DOHH2 (cell line): ENCODE results near the gene IGF2BP1.

Experiments
- H3F3A ChIP-seq: fragments of 200-600 bp; sonication (generic), shearing (Covaris generic); 2 replicates; pipeline ENCODE4 v1.6.0; 2016; ENCODE audit warnings: antibody characterized with exemption, mild to moderate bottlenecking; ENCODE audit not compliant: control insufficient read depth, insufficient read depth
- H3K27ac ChIP-seq: fragments of 200-600 bp; sonication (generic); 2 replicates; pipeline ENCODE4 v1.5.1; 2014; ENCODE audit warnings: low read depth, mild to moderate bottlenecking, low read length, moderate library complexity
- H3K27me3 ChIP-seq: fragments of 200-600 bp; sonication (generic); 2 replicates; pipeline ENCODE4 v1.6.1; 2014; ENCODE audit warnings: mild to moderate bottlenecking, low read length, mixed read lengths; ENCODE audit not compliant: control insufficient read depth
- H3K36me3 ChIP-seq: fragments of 200-600 bp; sonication (generic); 2 replicates; pipeline ENCODE4 v1.6.1; 2014; ENCODE audit warnings: mild to moderate bottlenecking, low read length, moderate library complexity, mixed read lengths; ENCODE audit not compliant: control insufficient read depth
- H3K4me1 ChIP-seq: fragments of 200-600 bp; sonication (generic); 2 replicates; pipeline ENCODE4 v1.6.1; 2014; ENCODE audit warnings: mild to moderate bottlenecking, low read length, mixed read lengths; ENCODE audit not compliant: control insufficient read depth
- H3K4me2 ChIP-seq: fragments of 200-600 bp; sonication (generic); 2 replicates; pipeline ENCODE4 v1.6.0; 2014; ENCODE audit warnings: mild to moderate bottlenecking, low read length, moderate library complexity
- H3K4me3 ChIP-seq: fragments of 200-600 bp; sonication (generic); 2 replicates; pipeline ENCODE4 v1.5.1; 2014; ENCODE audit warnings: mild to moderate bottlenecking, low read length, mixed read lengths
- H3K79me2 ChIP-seq: fragments of 200-600 bp; sonication (generic); 2 replicates; pipeline ENCODE4 v1.6.1; 2014; ENCODE audit warnings: mild to moderate bottlenecking, low read length, mixed read lengths; ENCODE audit not compliant: control insufficient read depth
- H3K9me2 ChIP-seq: fragments of 200-600 bp; sonication (generic); replicated peaks from 2 replicates; pipeline ENCODE4 v1.6.1; 2014; ENCODE audit warnings: mild to moderate bottlenecking, low read length, mixed read lengths; ENCODE audit not compliant: control insufficient read depth
- H3K9me3 ChIP-seq: fragments of 200-600 bp; sonication (generic); 2 replicates; pipeline ENCODE4 v1.6.1; 2014; ENCODE audit warnings: antibody characterized with exemption, low read length, mixed read lengths; ENCODE audit not compliant: control insufficient read depth, insufficient read depth
- H4K20me1 ChIP-seq: fragments of 200-600 bp; sonication (generic); 2 replicates; pipeline ENCODE4 v1.6.0; 2014; ENCODE audit warnings: low read depth, mild to moderate bottlenecking, antibody characterized with exemption, low read length, moderate library complexity; ENCODE audit not compliant: control insufficient read depth, insufficient read depth
- CTCF ChIP-seq: fragments of 200-600 bp; sonication (generic); IDR thresholded peaks from one replicate; pipeline ENCODE4 v1.5.1; 2014; ENCODE audit warnings: antibody characterized with exemption, mild to moderate bottlenecking, low read depth, low read length; ENCODE audit not compliant: poor library complexity, severe bottlenecking
- EZH2phosphoT487 ChIP-seq: fragments of 200-600 bp; sonication (generic); IDR thresholded peaks from 2 replicates; pipeline ENCODE4 v1.6.1; 2017; ENCODE audit warnings: borderline replicate concordance, mild to moderate bottlenecking, antibody characterized with exemption, low read length, moderate library complexity, mixed read lengths

IGF2BP1 gene

GRCh38 chr17:49053171-49053829, 56.1 kb downstream of the IGF2BP1 start:
- TF ChIP-seq EZH2phosphoT487 (no peak), CTCF (no peak)
- Histone ChIP-seq H3K27ac (no peak overlapping the region), H3K9me2 (no peaks in the 10 kb centered on the region), H3K36me3 (no peaks in the 10 kb centered on the region), H3K4me3 (no peak overlapping the region), H3K79me2 (no peaks in the 10 kb centered on the region), H3K9me3 (no peaks in the 10 kb centered on the region), H3K4me2 (no peak overlapping the region), H3K4me1 (no peaks in the 10 kb centered on the region), H3F3A (no peaks in the 10 kb centered on the region), H4K20me1 (no peaks in the 10 kb centered on the region), H3K27me3 (peaks cover 14% of the 10 kb centered on the region)

- H3K9me2 ChIP-seq, result no peaks in the 10 kb centered on the region
- H4K20me1 ChIP-seq, result no peaks in the 10 kb centered on the region
- H3K36me3 ChIP-seq, result no peaks in the 10 kb centered on the region
- H3K79me2 ChIP-seq, result no peaks in the 10 kb centered on the region
- H3K4me3 ChIP-seq, result no peak overlapping the region
- H3K4me1 ChIP-seq, result no peaks in the 10 kb centered on the region
- no peaks in the 10 kb centered on the region for H3K9me3 ChIP-seq
- no peak for TF ChIP-seq CTCF
- TF ChIP-seq EZH2phosphoT487, result no peak
- no peak overlapping the region for H3K4me2 ChIP-seq
- no peaks in the 10 kb centered on the region for H3F3A ChIP-seq
- no peak overlapping the region for H3K27ac ChIP-seq
- peaks cover 14% of the 10 kb centered on the region for H3K27me3 ChIP-seq
Observed at GRCh38 chr17:49054342-49055092, 57.3 kb downstream of the IGF2BP1 start.

- Histone ChIP-seq H4K20me1 (no peaks in the 10 kb centered on the region), H3K4me3 (no peak overlapping the region), H3K9me2 (no peaks in the 10 kb centered on the region), H3K9me3 (no peaks in the 10 kb centered on the region), H3F3A (no peaks in the 10 kb centered on the region), H3K4me2 (no peak overlapping the region), H3K4me1 (no peaks in the 10 kb centered on the region), H3K36me3 (no peaks in the 10 kb centered on the region), H3K27me3 (peaks cover 14% of the 10 kb centered on the region), H3K27ac (no peak overlapping the region), H3K79me2 (no peaks in the 10 kb centered on the region)
- TF ChIP-seq CTCF, result no peak
Observed at GRCh38 chr17:49055181-49055927, 58.2 kb downstream of the IGF2BP1 start.
